A549 (cell line): ENCODE measurements around the gene CES4A.
"Not testable (repeated sequence)": the region's sequence is repeated elsewhere in the genome, so short reads cannot be mapped to it uniquely, and the experiment has no call there.

Experiments
- BHLHE40 ChIP-seq: IDR thresholded peaks from 2 replicates; pipeline ENCODE4 v1.6.1; 2012; ENCODE audit warnings: low read depth, low read length, inconsistent platforms
- CBX2 ChIP-seq: fragments of 200-600 bp; sonication (generic); IDR thresholded peaks from 2 replicates; pipeline ENCODE4 v1.6.1; 2016; ENCODE audit warnings: low read depth, mild to moderate bottlenecking, borderline replicate concordance
- CBX8 ChIP-seq: fragments of 200-600 bp; sonication (generic); IDR thresholded peaks from 2 replicates; pipeline ENCODE4 v1.6.1; 2016
- CHD2 ChIP-seq: fragments of 150-350 bp; IDR thresholded peaks from 2 replicates; pipeline ENCODE4 v1.6.1; 2014; ENCODE audit warnings: low read length; ENCODE audit not compliant: partially characterized antibody
- CHD4 ChIP-seq: fragments of 200-600 bp; sonication (generic); IDR thresholded peaks from 2 replicates; pipeline ENCODE4 v1.6.1; 2016; ENCODE audit warnings: antibody characterized with exemption, mild to moderate bottlenecking, borderline replicate concordance
- JUN ChIP-seq, 2 experiments: fragments of >200 bp; sonication (Bioruptor Twin); formaldehyde crosslinking; IDR thresholded peaks; 2 replicates in 1 of 2; 3 replicates in 1 of 2; pipeline ENCODE4 v1.6.1; 2016 to 2017
- KDM5A ChIP-seq: fragments of 200-600 bp; sonication (generic); IDR thresholded peaks from 2 replicates; pipeline ENCODE4 v1.6.1; 2016; ENCODE audit warnings: antibody characterized with exemption, mild to moderate bottlenecking
- MAFK ChIP-seq: fragments of 450-650 bp; IDR thresholded peaks from 2 replicates; pipeline ENCODE4 v1.6.1; 2014; ENCODE audit not compliant: partially characterized antibody
- POLR2A ChIP-seq: IDR thresholded peaks from 2 replicates; pipeline ENCODE4 v1.6.1; 2012; ENCODE audit warnings: mild to moderate bottlenecking, low read length
- POLR2AphosphoS2 ChIP-seq: conservative IDR thresholded peaks from 2 replicates; pipeline ENCODE4 v1.6.1; 2012; ENCODE audit warnings: low read length, improper control_type of control experiment, inconsistent platforms
- TFCP2L1 ChIP-seq: fragments of 250-450 bp; sonication (Bioruptor Pico); IDR thresholded peaks from 2 replicates; pipeline ENCODE4 v1.5.0; 2021; ENCODE audit warnings: mild to moderate bottlenecking
- TF ChIP-seq, protein P1 (sequence below): fragments of >200 bp; sonication (Bioruptor Twin); formaldehyde crosslinking; IDR thresholded peaks from 3 replicates; pipeline ENCODE4 v1.6.1; 2016
- TF ChIP-seq, protein P2 (sequence below): fragments of >200 bp; sonication (Bioruptor Twin); formaldehyde crosslinking; IDR thresholded peaks from 3 replicates; pipeline ENCODE4 v1.5.1; 2016

- TF ChIP-seq, protein P1, sequence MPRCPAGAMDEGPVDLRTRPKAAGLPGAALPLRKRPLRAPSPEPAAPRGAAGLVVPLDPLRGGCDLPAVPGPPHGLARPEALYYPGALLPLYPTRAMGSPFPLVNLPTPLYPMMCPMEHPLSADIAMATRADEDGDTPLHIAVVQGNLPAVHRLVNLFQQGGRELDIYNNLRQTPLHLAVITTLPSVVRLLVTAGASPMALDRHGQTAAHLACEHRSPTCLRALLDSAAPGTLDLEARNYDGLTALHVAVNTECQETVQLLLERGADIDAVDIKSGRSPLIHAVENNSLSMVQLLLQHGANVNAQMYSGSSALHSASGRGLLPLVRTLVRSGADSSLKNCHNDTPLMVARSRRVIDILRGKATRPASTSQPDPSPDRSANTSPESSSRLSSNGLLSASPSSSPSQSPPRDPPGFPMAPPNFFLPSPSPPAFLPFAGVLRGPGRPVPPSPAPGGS = not testable (repeated sequence)
- not testable (repeated sequence) for TF ChIP-seq TFCP2L1; BHLHE40; CHD4; POLR2A; CHD2; KDM5A; CBX8; JUN (IDR thresholded peaks at IDR 0.05); CBX2; POLR2AphosphoS2; MAFK
- TF ChIP-seq, protein P2, sequence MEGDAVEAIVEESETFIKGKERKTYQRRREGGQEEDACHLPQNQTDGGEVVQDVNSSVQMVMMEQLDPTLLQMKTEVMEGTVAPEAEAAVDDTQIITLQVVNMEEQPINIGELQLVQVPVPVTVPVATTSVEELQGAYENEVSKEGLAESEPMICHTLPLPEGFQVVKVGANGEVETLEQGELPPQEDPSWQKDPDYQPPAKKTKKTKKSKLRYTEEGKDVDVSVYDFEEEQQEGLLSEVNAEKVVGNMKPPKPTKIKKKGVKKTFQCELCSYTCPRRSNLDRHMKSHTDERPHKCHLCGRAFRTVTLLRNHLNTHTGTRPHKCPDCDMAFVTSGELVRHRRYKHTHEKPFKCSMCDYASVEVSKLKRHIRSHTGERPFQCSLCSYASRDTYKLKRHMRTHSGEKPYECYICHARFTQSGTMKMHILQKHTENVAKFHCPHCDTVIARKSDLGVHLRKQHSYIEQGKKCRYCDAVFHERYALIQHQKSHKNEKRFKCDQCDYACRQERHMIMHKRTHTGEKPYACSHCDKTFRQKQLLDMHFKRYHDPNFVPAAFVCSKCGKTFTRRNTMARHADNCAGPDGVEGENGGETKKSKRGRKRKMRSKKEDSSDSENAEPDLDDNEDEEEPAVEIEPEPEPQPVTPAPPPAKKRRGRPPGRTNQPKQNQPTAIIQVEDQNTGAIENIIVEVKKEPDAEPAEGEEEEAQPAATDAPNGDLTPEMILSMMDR = not testable (repeated sequence)
These were observed 32.8 kb upstream of the CES4A start for GRCh38 chr16:66955363-66956153.
